NCI-H226 (cell line): ENCODE results near the gene SSPN.
A peak's percentile ranks its signal among the peaks of the same experiment; 100 is the strongest.

Experiments
- DNase-seq: peaks from one replicate; pipeline ENCODE4 v3.0.0-alpha.2; 2015

The SSPN gene, protein sequence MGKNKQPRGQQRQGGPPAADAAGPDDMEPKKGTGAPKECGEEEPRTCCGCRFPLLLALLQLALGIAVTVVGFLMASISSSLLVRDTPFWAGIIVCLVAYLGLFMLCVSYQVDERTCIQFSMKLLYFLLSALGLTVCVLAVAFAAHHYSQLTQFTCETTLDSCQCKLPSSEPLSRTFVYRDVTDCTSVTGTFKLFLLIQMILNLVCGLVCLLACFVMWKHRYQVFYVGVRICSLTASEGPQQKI

DNA sequence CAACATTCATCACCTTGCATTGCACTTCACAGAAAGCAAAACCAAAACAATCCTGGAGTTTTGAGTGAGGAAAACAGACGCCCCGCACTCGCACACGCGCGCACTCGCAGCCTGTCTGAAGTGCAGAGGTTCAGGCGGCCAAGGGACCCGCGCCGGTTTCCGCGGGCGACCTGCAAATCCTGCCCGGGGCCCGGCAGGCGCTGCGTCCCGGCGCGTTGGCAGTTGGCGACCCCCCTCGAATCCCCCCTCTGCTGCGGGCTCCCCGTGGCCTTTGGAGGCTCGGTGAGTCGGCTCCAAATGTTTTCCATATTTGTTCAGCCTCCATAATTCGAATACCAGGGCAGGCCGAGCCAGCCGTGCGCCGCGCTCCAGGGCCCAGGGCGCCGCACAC, at the start of gene SSPN:
TSS of gene SSPN (plus strand) at position 324 of the 391 bp plus-strand sequence. CDS start 100 bp downstream, outside the sequence.
- DNase-seq: no peak

DNA sequence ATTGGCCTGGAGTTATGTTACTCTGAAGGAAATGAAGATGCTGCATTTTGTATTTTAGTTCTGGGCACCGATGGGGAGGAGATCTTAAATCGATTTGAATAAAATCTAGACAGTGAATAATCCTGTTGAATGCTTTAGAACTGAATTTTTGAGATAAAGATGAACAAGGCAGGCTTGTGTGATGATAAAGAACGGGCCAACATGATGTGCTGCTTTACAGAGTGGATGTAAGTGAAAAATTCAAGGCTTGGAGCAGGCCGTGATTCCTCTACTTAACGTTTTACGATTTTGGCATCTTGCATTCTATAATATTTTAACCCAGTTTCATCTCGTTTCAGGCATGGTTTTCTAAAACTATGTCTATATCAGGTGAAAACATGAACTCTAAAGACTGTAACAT, 47.1 kb upstream of the SSPN start:
- no peak for DNase-seq

DNA sequence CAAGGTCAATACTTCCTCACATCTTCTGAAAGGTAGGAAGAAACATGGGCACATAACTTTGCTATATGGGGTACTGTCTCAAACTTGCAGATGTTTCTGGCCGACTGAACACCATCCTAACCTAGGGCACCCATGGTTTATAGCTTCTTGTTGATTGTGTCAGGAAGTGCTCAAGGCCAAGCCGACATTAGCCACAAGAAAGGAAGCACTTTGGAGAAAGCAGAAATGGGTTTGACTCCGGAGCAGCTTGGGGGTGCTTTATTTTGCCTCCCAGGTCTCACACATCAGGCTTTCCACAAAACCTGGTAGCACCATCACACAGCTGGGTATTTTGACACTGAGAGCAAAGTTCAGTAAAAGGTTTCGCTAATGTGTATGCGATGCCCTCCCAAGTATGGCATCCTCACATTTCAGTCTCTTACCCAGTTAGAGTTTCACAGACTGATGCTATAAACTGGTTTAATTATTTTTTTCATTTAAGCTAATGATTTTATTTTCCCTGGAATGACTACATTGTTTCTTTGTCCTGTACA, 45.3 kb upstream of the SSPN start:
- no peak for DNase-seq

DNA sequence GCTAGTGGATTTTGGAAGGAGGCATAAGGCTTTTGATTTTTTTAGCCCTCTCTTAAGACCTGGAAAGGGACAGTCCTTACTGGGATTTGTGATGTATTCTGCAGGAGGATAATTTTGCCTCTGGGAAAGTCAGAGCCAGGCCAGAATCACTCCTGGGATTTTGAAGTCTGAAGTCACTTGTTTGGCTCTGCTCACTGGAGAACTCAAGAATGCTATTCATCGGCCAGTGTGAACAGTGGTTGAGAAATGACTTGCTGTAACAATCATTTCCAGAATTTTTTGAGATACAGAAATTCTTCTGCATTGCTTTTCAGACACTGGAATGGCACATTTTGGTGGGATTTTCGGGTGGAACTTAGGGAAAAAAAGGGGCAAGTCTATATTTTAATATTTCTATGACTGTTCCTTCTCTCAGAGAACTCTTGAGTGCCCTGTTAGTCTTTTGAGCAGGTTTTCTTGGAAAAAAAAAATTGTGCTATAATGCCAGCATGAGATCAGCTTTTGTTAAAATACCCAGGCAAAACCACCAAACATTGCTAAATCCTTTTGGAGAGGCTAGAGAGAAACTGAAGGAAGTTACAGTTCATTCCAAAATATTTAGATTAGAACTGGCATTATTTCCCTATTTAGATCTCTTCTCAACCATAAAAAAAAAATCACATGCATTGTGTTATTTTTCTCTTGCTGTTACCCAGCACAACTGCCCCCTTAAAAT, 44.5 kb upstream of the SSPN start:
- DNase-seq: peak; percentile 66

DNA sequence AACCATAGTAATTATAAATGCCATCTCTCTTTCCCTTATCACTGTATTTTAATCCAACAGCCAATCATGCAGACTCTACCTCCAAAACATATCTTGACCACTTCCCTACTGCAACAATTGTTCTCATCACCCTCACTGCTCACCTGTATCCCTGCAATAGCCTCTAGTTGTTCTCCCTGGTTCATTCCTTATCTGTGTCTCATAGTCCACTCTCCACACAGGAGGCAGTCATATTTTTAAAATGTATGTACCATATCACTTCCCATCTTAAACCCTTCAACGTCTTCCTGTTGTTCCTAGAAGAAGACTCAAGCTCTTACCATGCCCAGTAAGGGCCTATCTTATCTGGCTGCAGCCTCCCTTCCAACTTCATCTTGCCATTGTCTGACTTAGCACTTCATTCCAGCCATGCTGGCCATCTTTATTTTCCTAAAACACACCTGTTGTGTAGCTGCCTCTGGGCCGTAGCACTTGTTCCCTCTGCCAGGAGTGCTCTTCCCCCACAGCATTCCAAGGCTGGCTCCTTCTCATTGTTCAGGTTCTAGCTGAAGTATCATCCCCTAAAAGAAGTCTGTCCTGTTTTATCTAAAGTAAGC, 42.8 kb upstream of the SSPN start:
- DNase-seq: peak; percentile 41

DNA sequence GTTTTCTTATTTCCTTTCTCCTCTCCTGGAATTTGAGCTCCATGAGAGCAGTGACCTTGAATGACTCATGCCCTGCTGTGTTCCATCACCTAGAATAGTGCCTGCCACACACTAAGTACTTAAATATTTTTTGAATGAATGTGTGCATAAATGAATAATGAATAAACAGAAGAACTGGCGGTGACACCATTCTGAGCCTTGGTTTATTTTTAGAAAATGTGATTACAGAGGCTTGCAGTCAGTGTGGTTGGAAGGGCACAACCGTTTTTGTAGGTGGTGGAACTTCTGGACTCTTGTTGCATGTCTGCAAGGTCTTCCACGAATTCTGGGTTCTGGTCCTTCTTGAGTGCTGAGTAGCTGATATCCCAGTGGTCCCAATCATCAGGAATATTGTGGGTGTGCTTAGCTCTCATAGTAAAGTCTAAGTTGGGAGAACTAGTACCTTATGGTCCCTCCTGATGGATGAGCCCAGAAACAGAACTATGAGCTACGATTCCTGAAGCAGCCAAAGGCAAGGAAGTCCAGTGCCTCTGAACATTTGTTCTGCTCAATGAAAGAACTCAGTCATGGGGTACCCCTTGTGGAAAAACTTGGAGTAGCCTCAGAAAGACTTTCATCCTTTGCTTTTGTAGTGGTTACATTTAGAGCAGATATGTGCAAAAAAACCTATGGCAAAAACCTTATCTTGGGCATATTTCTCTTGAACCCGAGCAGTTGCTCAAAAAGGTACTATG, 41.8 kb upstream of the SSPN start:
- DNase-seq: peak; percentile 87

DNA sequence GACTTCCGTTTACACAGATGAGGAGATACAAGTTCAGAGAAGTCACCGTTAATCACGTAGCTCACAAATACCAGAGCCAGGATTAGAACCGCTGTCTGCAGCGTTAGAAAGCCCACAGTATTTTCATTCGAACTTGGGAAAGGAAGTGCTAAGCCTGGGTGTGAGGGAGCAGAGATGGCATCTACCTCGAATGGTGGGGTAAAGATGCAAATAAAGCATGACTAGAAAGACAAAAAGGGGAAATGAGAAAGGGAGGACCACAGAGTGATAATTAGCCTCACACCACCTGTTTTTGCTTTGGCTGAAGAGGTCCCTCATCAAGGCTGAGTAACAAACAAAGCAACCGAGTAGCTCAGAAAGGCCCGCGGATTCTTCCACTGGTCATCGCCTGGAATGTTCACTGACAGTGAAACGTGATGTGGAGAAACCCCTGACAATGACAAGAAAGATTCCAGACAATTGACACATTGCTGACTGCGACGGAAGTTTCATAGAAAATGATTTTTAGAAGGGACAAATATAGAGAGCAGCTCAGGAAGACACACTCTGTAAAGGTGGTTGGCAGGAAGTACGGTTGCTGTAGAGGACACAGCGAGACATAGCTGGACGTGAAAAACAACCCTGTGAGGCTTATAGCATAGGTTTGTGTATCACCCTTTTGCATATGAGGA, 39.0 kb upstream of the SSPN start:
- DNase-seq: no peak

DNA sequence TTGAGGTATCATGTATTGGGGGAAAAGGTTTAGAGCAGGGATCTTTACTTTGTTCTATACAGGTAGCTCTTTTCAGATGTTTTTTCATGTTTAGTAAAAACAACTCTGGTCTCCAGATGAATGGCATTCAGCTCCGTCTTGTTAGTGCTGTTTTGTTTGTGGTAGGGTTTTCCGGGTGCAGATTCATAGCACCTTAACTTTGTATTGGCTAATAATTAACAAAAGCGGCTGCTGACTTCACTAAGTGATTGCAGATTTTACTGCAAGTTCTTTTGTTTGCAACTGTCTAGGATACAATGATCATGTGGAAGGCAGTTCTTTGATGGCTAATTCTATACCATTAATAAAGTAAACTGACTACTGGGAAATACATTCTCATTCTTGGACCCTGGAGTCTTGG, 38.4 kb upstream of the SSPN start:
- DNase-seq: no peak

DNA sequence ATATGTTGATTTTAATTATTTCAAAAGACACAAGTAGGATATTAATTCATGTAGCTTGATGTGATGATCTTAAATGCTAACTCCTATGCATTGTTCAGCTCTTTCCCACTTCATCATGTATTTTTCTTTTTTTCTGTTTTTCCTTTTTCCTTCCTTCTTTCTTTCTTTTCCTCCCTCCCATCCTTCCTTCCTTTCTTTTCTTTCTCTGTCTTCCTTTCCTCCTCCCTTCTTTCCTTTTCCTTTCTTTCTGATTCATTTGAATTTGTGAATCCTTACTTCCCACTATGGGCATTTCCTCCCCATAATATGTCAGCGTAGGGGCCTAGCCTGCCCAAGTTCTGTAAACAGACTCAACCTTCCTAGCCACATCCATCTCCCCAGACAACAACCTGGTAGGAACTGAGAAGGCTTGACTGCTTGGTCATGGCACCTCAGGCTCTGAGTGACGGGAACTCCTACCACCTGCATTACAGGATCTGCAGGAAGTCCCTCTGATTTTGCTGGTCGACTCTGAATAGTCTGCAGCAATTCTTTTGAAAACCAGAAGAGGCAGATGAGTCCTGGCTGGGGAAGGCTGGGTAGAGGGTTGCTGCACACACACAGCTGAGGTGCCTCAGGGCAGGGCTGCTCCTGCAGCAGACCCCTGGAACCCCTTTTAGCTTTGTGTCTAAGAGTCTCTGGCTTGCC, 37.2 kb upstream of the SSPN start:
- DNase-seq: no peak

DNA sequence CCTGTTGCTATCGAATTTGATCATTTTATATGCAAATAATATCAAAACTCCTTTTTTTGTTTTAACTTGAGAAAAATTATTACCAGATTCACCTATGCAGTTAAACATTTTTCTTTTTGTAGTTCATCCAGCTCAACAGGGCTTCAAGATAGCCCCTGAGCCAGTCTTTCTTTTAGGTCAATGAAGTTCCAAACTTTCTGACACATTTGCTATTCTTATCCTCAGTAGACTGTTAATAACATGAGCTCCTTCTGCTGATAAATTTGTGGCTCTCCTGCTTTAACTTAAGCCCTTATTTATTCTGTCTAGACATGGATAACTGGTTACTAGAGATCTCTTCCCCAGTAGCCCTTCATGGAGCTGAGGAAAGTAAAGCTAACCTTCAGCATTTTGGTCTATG, 33.2 kb upstream of the SSPN start:
- no peak for DNase-seq

DNA sequence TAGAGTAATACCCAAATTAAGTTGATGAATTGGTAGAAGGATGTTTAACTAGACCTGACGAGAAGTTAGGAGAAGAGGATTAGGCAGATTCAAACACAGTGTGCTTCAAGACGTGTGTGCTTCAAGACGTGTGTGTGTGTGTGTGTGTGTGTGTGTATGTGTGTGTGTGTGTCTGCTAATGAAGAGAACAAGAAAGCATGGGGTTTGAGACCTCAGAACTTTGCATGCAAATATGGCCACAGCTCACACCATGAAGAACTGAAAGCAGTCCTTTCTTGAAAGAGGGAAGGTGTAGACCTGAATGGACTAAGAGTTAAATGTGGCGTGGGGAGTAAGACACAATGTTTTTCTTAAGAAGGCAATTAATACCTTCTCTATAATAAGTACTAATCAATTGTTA, 32.5 kb upstream of the SSPN start:
- no peak for DNase-seq

DNA sequence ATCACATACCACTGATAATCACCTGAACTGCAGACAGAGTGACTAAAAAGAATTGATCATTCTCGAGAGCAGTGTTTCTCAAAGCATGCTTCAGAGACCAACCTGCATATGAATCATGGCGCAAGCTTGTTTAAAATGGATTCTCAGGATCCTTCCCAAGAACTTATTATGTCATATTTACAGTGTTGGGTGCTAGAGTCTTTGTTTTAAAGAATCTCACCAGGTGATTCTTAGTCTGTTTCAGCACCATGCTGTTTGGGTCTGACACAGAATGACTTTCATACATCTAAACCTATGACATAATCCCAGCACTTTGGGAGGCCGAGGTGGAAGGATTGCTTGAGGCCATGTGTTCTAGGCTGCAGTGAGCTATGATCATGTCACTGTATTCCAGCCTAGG, 31.3 kb upstream of the SSPN start:
- no peak for DNase-seq

DNA sequence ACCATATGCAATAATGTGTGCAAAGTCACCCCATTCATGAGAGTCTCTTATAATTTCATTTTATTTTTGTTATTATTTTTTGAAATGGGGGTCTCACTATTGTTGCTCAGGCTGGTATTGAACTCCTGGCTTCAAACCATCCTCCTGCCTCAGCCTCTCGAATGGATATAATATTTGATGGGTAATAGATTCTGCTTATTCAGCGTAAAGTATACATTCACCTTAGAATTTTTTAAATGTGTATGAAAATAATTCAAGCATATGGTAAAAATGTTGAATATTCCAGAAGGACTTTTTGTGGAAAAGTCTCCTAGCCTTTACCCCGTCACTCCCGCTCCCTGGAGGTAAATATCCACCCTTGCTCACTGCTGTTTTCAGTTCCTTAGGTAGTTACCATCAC, 23.4 kb upstream of the SSPN start:
- DNase-seq: no peak

DNA sequence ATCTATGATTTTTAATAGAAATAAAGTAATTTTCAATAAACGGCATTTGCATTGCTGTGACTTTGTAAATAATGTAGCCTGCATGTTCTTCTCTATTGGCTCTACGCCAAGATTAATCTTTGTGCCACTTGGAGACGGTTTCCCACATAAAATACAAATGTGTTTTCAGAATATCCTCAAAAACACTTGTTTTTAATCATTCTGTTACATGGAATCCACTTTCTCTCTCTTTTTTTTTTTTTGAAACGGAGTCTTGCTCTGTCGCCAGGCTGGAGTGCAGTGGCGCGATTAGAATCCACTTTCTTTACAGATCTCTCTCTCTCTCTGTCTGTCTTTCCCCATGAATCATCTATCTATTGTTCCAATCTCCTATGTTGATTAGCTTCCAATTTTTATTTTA, 22.8 kb upstream of the SSPN start:
- DNase-seq: no peak

DNA sequence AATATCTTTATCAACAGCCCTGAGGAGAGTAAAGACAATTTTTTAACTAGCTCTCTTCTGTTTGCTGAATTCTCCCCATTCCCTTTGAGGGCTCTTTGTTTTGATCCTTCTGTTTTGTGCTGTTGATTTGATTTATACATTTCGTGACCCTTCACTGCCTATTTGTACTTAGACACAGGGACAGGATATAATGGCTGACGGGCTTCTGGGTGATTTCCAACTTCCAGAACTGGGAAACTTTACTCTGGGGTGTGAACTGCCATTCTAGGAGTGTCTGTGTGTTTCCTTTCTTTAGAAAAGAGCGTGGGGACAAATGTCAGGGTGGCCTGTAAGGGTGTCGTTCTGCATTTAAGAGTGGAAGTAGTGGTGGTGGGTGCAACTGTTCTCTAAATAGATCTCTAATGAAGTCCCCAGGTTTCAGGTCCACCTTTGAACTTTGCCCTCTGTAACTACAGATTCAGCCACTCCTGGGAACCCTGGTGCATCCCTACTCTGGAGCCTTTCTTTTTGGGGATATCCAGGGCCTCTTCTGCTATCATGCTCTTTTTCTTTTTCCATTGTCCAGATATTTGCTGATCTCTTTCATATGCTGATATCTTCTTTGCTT, 22.3 kb upstream of the SSPN start:
- no peak for DNase-seq

DNA sequence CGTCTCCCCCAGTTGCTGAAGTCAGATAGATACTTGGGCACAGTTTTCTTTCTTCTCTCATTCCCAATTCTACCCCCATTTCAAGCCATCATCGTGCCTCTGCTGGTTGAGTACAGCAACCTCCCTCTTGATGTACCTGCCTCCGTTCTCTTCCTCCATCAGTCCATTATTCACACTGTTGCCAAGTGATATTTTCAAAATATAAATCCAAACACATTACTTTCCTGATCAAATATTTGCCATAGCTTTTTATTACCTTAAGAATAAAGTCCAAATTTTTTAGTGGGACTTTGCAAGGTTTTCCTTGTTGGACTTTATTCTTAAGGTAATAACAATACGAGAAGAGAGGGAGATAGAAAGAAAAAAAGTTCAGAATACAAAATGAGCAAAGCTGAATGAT, 18.6 kb upstream of the SSPN start:
- no peak for DNase-seq

DNA sequence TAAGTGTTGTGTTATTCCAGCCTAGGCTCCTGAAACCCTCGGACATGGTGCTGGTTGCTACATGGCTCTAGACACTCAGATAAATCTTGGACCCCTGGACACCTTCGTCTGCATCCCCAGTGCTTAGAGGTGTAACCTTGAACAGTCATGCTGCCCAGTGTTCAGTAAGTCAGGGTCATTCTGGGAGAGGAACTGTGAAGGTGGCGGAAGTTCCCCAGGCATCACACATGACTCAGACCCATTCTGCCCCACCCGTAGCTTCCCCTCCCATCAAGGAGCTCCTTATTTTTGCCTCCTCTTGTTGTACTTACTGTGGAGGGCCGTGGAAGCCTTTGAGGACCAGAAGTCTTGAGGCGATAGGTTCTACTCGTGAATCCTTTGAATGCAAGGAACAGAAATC, 18.1 kb upstream of the SSPN start:
- DNase-seq: no peak

DNA sequence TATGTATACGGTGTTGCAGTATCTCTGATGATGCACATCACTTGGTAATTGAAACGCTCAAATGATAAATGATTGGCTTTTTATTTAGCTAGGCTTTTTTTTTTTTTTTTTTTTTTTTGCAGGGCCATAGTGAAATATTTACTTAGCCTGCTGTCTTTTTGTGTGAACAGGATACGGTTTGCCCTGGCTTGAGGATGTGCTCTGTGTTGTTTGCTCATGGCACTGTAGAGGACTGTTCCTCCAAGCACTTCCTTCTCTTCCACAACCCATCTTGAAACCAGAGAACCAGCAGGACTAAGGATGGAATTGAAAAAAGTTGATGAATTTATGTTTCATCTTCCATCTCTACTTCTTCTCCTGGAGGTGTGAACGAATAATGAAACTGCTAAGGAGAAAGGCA, 15.5 kb upstream of the SSPN start:
- DNase-seq: no peak

DNA sequence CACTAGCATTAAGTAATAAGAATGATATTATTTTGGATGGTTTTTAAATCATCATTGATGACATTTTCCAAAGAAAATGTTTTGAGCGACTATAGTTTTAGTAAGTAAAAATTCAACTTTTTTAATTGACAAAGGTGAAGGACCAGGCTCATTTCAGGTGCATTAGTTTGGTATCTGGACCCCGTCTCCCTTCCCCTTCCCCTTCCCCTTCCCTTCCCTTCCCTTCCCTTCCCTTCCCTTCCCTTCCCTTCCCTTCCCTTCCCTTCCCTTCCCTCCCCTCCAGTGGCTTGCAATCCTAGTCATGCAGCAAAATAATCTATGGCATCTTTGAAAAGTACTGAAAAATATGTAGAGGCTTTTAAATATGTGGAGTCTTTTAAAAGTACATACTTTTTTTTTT, 13.0 kb upstream of the SSPN start:
- DNase-seq: no peak

DNA sequence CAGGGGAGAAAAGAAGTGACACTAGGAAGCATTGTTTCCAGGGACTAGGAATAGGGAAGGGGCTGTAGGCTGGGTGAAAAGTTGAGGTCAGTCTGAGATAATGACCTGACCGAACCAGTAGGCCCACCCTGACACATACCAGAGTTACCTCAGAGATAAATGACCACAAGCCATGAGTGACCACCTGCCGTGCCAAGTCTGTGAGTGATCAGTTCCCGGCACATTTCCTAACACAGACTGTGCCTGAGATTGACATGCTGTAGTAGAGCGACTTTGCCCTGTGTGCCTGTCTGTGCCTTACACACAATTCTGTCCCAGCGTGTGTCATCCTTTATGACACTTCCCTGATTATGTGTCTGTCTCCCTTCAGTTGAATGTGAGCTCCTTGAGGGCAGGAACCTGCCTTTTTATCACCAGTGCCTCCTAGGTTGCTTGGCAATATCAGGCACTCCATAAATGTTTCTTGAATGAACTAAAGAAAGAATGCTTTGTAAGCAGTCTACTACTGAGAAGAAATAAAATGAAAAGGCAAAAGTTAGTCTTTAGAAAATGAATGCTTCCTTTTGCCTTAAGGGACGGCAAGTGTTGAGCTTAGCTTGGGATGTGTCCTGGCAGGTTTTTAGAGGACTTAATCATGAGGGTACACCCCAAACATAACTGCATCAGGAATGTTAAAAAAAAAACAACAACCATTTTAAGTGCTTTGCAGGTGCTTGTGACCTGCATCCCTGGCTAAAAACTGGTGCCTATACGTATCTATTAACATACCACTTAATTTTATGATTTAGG, 9.6 kb upstream of the SSPN start:
- DNase-seq: peak; percentile 8
